GM19025 (cell line): Measurements from ENCODE around the gene NOB1.

Experiments used
- ATAC-seq: cut with Tn5 transposase; IDR thresholded peaks from one replicate; pipeline ENCODE4 v1.9.1; 2021; ENCODE audit warnings: mild to moderate bottlenecking, low read depth, moderate library complexity; ENCODE audit not compliant: unreplicated experiment

NOB1 gene

DNA sequence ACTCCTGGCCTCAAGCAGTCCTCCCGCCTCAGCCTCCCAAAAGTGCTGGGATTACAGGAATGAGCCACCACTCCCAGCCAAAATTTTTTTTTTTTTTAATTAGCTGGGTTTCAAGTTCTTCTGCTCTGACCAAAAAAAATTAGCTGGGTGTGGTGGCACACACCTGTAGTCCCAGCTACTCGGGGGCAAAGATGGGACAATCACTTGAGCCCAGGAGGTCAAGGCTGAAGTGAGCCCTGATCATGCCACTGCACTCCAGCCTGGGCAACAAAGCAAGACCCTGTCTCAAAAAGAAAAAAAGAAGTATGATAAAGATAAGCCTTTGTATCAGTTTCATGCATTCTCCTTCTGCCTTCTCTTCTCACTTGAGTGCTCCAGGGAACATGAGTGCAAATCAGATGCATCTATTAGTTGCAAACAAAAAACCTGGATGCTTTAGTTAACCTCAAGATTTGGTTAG, 30.3 kb downstream of the NOB1 start:
- no peak for ATAC-seq

DNA sequence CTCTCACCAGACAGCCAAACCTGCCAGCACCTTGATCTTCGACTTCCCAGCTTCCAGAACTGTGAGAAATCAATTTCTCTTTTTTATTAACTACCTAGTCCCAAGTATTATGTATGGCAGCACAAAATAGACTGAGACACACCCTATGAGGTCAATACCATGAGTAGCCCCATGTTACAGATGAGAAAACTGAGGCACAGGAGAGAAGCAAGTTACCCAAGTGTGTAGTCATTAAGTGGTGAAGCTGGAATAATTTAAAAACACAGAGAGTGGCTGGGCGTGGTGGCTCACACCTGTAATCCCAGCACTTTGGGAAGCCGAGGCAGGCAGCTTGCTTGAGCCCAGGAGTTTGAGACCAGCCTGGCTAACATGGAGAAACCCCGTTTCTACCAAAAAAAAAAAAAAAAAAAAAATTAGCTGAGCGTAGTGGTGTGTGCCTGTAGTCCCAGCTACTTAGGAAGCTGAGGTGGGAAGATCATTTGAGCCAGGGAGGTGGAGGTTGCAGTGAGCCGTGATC, 33.2 kb downstream of the NOB1 start:
- no peak for ATAC-seq

DNA sequence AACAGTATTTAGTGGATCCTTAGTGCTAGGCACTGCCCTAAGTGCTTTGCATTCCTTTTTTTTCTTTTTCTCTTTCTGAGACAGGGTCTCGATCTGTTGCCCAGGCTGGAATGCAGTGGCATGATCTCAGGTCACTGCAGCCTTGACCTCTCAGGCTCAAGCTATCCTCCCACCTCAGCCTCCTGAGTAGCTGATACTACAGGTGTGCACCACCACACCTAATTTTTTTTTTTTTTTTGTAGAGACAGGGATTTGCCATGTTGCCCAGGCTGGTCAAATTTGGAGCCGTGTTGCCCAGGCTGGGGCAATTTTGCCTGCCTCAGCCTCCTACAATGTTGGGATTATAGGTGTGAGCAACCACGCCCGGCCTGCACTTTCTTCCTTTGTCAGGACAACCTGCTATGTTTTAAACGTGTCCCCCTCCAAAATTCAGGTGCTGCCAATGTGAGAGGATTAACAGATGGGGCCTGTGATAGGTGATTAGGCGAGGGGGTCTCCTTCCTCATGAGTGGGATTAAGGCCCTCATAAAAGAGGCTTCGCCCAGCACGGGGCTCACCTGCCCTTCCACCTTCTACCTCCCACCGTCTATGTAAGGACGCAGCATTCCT, 33.8 kb downstream of the NOB1 start:
- no peak for ATAC-seq

DNA sequence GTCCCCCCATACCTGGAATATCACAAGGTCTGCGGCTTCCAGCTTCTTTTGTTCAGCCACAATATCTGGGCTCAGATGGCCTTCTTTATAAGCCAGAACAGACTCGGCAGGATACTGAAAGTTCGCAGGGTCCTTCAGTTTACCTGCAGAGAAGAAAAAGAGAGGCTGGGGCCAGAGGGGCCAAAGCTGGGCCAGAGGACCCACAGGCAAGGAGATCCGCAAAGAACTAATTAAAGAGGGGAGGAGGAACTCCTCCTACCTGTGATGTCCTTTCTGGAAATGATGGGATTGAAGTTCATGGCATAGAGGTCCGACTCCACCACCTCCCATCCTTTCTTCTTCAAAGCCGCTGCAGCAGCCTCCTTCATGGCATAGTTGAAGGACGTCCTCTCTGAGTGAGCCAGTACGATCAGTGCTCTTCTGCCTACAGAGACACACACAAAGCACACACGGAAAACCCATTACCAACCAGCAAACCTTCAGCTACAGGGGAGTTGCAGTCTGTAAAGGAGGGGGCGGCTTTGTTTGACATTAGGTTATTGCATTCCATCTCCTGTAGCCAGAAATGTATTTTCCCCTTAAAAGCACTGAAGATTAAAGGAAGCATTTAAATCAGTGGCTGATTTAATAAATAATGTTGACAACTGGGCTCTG, 36.5 kb downstream of the NOB1 start:
- ATAC-seq, result no peak

DNA sequence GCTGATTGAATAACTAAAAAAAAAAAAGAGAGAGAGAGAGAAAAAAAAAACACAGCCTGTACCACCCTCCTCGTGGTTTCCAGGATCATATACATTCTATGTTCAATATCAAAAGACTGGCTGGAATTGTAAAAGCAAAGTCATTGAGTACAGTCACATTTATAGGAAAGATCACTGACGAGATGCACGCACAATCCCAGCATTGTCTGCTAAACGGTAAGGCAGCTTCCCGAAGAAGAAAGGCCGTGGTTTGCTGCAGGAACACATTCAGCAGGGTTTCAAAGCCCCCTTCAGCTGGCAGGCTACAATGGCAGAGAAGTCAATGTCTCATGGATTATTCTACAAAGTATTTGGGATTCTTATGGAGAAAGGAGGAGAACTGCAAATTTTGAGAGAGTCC, 37.7 kb downstream of the NOB1 start:
- ATAC-seq, result no peak

DNA sequence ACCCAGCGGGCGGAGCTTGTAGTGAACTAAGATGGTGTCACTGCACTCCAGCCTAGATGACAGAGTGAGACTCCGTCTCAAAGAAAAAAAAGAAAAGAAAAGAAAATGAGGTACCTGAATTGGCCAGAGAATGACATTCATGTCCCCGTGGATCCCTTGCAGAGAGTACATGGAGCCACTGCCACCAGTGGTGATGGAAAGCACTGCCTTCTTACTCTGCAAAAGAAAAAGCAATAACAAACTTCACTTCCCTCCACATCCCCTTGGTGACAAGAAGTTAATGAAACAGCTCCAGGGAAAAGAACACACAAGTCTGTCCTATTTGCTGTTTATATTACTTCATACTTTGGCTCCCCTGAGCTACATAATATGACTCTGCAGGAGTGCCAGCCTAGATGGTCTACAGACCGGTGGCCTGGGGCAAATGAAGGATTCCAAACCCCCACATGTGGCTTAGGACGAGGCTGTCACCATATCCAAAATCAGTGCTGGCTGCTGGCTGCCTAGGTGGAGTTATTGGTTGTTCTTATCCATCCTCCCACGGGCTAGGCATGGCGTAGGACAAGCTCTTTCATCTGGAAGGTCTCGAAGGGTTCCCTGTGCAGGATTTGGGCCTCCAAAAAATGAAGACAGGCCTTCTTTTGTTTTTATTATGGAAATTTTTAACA, 41.7 kb downstream of the NOB1 start:
- ATAC-seq, result no peak

DNA sequence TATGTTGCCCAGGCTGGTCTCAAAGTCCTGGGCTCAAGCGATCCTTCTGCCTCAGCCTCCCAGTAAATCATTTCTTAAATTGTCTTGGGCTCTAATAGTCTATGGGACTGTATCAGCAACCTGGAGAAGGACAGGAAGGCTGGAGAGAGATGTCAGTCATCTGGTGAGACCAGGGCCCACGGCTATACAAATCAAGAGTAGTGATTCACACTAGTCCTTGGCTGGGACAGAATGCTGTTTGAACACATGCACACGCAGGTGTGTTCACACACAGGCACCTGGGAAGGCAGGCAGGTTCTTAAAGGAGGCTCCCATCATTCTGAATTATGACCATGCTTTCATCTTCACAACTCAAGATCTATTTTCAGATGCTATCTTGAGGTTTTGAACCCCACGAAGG, 42.4 kb downstream of the NOB1 start:
- ATAC-seq, result no peak

DNA sequence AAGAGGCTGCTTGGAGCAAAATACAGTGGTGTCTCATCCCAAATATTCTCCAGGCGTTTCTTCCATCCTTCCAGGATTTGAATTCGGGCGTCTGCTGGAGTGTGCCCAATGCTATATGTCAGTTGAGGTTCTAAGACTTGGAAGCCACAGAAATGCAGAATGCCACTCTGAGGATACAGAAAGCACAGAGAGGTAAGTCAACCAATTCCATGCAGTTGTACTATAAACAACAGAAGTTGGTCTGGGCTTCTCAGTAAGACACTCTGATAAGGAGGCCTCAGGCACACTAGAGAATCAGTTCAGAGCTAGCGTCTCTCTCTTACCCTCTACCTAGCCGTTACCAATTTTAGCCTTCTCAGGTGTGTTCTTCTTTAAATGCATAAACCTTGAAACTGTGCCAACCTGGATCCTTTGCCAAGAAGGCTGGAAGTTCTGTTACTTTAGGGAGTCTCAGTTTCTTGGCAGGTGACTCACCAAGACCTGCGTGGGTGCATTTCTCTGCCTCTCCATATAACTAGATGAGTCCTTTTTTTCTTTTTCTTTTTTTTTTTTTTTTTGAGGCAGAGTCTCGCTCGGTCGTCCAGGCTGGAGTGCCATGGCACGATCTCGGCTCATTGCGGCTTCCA, 43.5 kb downstream of the NOB1 start:
- ATAC-seq, result no peak

DNA sequence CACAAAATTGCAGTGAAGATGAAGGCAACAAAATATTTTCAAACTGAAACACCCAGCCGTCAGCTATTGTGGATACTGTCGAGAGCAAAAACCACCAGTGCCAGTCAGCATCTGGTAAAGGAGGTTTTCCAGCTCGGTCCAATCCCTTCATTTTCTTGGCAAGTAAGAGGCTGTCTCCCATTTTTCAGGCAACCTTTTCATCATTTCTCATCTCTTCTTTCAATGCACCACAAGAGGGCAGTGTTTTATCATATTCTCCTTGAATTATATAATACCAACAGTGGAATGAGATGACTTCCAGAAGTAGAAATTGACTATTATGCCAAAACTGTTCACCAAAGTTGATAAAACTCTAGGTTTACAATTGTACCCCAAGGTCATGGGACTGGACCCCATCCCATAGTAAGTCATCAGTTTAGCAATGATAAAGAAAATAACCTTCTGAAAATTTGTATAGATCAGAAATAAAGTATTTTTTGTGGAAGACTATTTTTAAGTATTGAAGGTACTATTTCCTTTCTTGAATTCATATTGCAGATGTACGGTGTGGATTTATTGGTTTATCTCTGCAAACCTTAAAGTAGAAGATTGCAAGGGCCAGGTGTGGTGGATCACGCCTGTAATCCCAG, 45.2 kb downstream of the NOB1 start:
- ATAC-seq, result no peak

DNA sequence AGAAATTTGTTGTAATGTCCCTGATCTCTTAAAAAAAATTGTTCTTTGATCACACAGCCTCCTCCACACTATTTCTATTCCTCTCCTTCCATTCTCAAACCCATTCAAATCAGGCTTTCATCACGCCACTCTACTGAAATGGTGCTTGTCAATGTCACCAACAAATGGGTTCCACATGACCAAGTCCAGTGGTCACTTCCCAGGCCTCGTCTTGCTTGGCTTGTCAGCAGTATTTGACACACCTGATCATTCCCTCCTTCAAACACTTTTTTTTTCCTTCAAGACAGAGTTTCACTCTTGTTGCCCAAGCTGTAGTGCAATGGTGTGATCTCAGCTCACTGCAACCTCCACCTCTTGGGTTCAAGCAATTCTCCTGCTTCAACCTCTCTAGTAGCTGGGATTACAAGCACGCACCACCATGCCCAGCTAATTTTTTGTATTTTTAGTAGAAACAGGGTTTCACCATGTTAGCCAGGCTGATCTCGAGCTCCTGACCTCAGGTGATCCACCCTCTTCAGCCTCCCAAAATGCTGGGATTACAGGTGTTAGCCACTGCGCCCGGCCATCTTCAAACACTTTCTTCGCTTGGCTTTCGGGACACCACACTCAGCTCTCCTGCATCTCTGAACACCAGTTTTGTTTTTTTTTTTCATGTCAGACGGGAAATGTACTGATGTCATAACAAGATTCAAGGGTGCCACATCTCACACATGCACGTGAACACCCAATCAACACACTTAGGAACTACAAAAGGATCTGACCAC, 46.6 kb downstream of the NOB1 start:
- no peak for ATAC-seq

DNA sequence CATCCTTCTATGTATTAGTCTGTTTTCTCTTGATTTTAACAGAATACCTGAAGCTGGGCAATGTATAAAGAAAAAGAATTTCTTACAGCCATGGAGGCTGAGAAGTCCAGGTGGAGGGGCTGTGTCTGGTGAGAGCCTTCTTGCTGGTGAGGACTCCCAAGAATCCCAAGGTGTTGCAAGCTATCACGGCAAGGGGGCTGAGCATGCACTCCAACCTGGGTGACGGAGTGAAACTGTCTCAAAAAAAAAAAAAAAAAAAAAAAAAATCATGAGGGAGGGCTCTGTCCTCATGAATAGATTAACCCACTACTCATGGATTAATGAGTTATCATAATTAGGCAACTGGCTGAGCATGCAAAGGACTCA, 47.8 kb downstream of the NOB1 start:
- no peak for ATAC-seq

DNA sequence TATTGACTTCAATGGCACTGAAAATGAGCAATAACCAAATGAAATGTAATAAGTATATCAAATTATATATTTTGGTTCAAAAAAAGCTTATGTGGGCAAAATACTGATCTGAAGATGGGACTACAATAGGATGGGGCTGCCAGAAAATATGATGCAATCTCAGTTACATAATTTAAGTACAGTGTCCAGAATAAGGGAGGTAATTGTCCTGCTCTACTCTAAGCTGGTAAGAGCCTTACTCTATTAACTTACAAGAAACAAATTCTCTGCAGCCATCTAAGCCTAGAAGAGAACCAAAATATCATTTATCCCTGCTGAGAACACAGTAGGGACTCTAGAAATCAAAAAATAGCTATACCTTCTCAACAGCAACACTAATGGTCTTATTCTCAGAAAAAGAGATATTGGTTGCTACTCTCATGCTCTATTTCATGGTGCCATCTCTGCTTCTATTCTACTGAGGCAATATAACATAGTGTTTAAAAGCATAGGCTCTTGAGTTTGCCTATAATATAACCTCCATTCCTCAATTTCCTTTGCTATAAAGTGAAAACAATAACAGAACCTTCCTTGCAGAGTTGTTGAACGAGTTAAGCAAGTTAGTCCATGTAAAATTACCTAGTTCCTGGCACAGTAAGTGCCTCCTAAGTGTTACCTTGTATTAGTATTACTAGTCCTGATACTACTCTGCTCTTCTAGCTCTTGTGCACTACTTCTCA, 48.3 kb downstream of the NOB1 start:
- no peak for ATAC-seq

DNA sequence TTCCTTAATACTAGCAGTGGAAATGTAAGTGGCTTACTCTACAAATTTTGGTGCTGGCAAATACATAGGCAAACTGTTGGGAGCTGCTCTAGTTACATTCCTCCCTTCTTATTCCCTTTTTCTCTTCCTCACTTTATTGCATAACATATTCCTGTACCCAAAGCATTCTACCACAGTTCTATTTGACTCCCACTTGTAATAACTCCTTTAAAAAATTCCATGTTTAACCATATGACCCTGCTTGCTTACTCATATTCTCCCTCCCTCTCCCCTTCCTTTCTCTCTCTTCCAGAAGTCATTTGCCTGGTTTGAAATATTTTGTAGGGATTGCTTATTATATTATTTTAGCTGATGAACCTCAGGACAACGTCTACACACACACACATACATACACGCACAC, 51.1 kb downstream of the NOB1 start:
- ATAC-seq, result no peak

DNA sequence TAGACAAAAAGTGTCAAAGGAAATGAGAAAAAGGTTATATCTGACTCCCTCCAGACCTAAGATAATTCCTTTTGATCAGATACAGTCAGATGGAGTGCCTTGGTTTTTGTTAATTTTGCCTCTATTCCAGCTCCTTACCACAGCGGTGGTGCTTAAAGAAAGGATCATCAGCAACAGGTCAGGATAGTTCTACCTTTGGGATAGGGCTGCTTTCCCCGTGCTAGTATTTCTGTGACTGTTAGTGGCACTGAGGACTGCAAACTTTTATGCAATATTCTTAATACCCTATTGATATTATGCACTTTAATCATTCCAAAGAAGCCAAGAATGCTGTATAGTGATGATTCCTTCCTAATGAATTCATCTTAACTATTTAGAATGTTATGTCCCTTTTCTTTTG, 52.9 kb downstream of the NOB1 start:
- no peak for ATAC-seq

DNA sequence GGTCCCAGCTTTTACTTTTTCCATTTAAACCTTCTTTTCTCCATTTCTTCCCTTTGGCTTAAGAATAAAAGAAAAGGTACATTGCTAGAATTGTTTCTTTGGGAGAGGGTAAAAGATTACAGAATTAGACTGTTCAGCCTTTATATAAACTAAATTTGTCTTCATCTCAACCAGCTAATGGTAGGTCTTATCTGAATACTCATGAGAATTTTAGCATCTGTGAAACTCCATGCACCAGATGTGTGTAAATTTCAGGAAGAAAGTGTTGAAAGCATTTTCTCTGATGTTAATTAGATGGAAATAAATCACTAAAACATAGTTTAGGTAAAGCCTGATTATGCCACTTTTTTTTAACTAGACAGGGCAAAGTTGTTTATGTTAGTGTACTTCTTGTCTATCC, 53.3 kb downstream of the NOB1 start:
- no peak for ATAC-seq

DNA sequence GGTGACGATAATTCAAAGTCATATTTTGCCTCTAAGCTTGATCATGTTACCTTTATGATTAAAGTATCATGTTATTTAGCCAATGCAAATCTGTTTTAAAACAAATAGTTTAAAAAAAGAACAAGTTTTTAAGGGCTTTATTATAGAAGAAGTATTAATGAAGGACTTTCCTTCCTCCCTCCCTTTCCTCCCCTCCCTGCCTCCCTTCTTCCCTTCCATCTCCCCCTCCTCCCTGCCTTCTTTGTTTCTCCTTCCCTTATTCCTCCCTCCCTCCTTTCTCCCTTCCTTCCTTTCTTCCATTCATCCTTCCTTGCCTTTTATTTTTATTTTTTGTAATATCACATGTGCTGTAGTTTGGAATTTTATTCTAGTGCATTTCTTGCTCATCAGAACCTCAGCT, 54.8 kb downstream of the NOB1 start:
- no peak for ATAC-seq

DNA sequence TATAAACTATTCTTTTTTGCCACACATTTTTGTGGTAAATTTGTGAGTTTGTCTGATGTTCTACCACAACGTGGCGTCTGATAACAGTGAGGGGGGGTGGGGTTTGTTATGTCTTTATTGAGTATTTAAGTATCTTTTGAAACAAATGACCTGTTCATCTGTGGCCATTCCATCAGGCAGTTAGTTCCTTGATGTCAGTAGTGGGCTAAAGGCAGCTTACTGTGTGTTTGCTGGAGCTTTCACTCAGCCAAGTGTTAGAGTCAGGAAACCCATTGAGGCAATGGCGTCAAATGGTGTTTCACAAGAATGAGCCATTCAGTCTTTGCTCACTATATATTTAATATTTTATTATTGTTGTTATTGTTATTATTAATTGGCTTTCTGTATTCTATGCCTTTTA, 56.3 kb downstream of the NOB1 start:
- no peak for ATAC-seq

DNA sequence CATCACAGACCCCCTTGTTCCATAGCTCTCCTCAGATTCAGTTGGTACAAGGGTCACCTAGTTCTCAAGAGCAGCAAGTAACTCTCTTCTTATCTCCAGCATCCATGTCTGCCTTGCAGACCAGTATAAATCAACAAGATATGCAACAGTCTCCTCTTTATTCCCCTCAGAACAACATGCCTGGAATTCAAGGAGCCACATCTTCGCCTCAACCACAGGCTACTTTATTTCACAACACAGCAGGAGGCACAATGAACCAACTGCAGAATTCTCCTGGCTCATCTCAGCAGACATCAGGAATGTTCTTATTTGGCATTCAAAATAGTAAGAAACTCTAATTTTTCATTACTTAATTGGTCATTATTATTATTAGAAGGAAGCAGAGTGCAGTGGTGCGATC, 60.8 kb downstream of the NOB1 start:
- no peak for ATAC-seq

DNA sequence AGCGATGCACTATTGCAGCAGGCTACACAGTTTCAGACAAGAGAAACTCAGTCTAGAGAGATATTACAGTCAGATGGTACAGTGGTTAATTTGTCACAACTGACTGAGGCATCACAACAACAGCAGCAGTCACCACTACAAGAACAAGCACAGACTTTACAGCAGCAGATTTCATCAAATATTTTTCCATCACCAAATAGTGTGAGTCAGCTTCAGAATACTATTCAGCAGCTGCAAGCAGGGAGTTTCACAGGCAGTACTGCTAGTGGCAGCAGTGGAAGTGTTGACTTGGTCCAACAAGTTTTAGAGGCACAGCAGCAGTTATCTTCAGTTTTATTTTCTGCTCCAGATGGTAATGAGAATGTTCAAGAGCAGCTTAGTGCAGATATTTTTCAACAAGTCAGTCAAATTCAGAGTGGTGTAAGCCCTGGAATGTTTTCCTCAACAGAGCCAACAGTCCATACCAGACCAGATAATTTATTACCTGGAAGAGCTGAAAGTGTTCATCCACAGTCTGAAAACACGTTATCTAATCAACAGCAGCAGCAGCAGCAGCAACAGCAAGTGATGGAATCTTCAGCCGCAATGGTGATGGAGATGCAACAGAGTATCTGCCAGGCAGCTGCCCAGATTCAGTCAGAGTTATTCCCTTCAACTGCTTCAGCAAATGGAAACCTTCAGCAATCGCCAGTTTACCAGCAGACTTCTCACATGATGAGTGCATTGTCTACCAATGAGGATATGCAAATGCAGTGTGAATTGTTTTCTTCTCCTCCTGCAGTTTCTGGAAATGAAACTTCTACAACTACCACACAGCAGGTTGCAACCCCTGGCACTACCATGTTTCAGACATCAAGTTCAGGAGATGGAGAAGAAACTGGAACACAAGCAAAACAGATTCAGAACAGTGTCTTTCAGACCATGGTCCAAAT, 62.5 kb downstream of the NOB1 start:
- no peak for ATAC-seq
